ENCODE measurements around the gene ZFP91.

DNA sequence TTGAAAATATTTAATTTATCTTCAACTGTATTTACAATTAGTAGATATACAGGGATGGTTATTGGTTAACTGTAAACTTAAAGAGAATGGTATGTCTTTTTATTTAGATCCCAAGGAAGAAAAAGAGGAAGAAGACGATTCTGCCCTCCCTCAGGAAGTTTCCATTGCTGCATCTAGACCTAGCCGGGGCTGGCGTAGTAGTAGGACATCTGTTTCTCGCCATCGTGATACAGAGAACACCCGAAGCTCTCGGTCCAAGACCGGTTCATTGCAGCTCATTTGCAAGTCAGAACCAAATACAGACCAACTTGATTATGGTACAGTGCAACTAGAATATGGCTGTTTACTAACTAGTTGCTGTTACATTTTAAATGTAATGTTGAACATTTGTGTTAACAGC, 30.9 kb downstream of the ZFP91 start:
- TF ChIP-seq CTCF (conservative IDR thresholded peaks at IDR 0.05; ENCODE audit: low read depth, low read length) (no peak), EZH2 (IDR thresholded peaks at IDR 0.05; ENCODE audit: low read length, unreplicated experiment) (no peak), EZH2phosphoT487 (IDR thresholded peaks at IDR 0.05; ENCODE audit: borderline replicate concordance, low read length) (no peak)
